VCaP (cell line): ENCODE results near the gene SLC38A2.

Experiments used
- H3K27ac ChIP-seq: fragments of 450-650 bp; 2 replicates; pipeline ENCODE4 v1.5.1; 2017
- CTCF ChIP-seq: fragments of 450-650 bp; conservative IDR thresholded peaks from 2 replicates; pipeline ENCODE4 v1.5.1; 2017; ENCODE audit warnings: mild to moderate bottlenecking, moderate library complexity

Gene SLC38A2

GRCh38 chr12:46369095-46369473 lies 3.5 kb downstream of the SLC38A2 start:
- TF ChIP-seq CTCF, result no peak
- peak overlapping the region; percentile 99; the same call in 1 of the 2 replicates for H3K27ac ChIP-seq

GRCh38 chr12:46368684-46369083 lies 3.9 kb downstream of the SLC38A2 start:
- TF ChIP-seq CTCF, result no peak
- H3K27ac ChIP-seq, result no peak overlapping the region

GRCh38 chr12:46368138-46368537 lies 4.4 kb downstream of the SLC38A2 start:
- peak overlapping the region; percentile 10; the same call in 1 of the 2 replicates for H3K27ac ChIP-seq
- TF ChIP-seq CTCF, result no peak

- H3K27ac ChIP-seq, result peak overlapping the region; percentile 10; the same call in 1 of the 2 replicates
- TF ChIP-seq CTCF, result no peak
Measured at GRCh38 chr12:46367351-46368029, 5.1 kb downstream of the SLC38A2 start.

GRCh38 chr12:46366771-46367170 lies 5.8 kb downstream of the SLC38A2 start:
- no peak for TF ChIP-seq CTCF

GRCh38 chr12:46365951-46366379 lies 6.6 kb downstream of the SLC38A2 start:
- no peak for TF ChIP-seq CTCF
- no peak overlapping the region for H3K27ac ChIP-seq

More at GRCh38 chr12:46366771-46367170, 5.8 kb downstream of the SLC38A2 start:
- H3K27ac ChIP-seq, result no peak overlapping the region

GRCh38 chr12:46364777-46365580 lies 7.6 kb downstream of the SLC38A2 start:
- no peak for TF ChIP-seq CTCF
- no peak overlapping the region for H3K27ac ChIP-seq
